Urinary bladder (tissue), 4 donors: Measurements from ENCODE around the gene ADCY3. TPM values are rescaled to one million over a fixed set of nuclear protein-coding genes. Genes with fewer than 3 reads are reported as not detected.

Experiments
- DNase-seq: peaks from one replicate; pipeline ENCODE4 v3.0.0-alpha.2; 2015; ENCODE audit errors: extremely low spot score
- H3K27ac ChIP-seq: one replicate; pipeline ENCODE4 v1.5.1; 2013; ENCODE audit warnings: low read depth, mild to moderate bottlenecking, moderate library complexity
- H3K36me3 ChIP-seq: one replicate; pipeline ENCODE4 v1.6.1; 2013; ENCODE audit warnings: mild to moderate bottlenecking, moderate library complexity; ENCODE audit not compliant: insufficient read depth
- H3K4me1 ChIP-seq: one replicate; pipeline ENCODE4 v1.6.1; 2013; ENCODE audit warnings: mild to moderate bottlenecking, moderate library complexity; ENCODE audit not compliant: insufficient read depth
- H3K4me3 ChIP-seq: one replicate; pipeline ENCODE4 v1.5.1; 2013; ENCODE audit warnings: low read depth, low read length
- WGBS: extraction: QIAGEN DNeasy Blood & Tissue Kit; methylation state at CpG from one replicate; pipeline ENCODE4 v1.1.7; 2013; 5-methylcytosine and 5-hydroxymethylcytosine counted together
- polyA plus RNA-seq: library from polyadenylated mRNA; stranded (reverse); fragments of 200-250 nt; gene quantifications from one replicate; pipeline ENCODE4 v1.2.3, GENCODE V29; 2013
- total RNA-seq: library from RNA; depleted of rRNA; stranded (reverse); fragments of >200 nt; gene quantifications from one replicate; pipeline ENCODE4 v1.2.3, GENCODE V29; 2014
- donor health status: healthy with polysubstance abuse.
- donor health status: healthy.

Gene ADCY3
- total and polyA plus RNA-seq, 2 donors = 28.3 to 65.2 TPM

- H3K36me3 ChIP-seq = no peaks in the 10 kb centered on the region
- H3K4me1 ChIP-seq = no peaks in the 10 kb centered on the region
- WGBS = under 1% methylated on average over 74 of the region's 74 CpGs
- H3K4me3 ChIP-seq = peak within 1 kb of the TSS; percentile 62
- DNase-seq = peak; percentile 94
- peak within 1 kb of the TSS; percentile 99 for H3K27ac ChIP-seq
Observed at GRCh38 chr2:24792874-24793760, 126.9 kb downstream of the ADCY3 start, which contains the start of the genes CENPO and PTRHD1. Gene CENPO (plus strand): TSS chr2:24793425. CDS start chr2:24793920, 495 bp downstream. Gene PTRHD1 (minus strand): TSS chr2:24793391. CDS start chr2:24793377, 14 bp downstream.

DNA sequence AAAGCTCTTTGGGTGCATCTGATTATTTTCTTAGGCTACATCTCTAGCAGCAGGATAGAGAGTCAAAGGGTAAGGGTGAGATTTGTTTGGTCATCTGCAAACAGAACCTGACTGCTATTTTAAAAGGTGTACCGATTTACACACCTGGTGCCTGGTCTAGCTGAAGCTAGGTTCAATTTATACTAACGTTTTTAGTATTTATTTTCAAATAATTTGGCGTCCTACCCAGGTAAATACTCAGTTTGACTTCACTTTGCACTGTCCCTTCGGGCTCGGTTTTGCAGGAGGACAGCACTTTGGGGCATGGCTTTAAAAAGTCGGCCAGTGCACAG is 127.5 kb downstream of the ADCY3 start:
- peak overlapping the region; percentile 99 for H3K27ac ChIP-seq
- WGBS = 2% methylated on average over 6 of the region's 6 CpGs
- DNase-seq = no peak

GRCh38 chr2:24791452-24791851 is 128.6 kb downstream of the ADCY3 start:
- H3K4me3 ChIP-seq = no peak overlapping the region
- DNase-seq = no peak
- H3K36me3 ChIP-seq = no peaks in the 10 kb centered on the region
- 95% methylated on average over 5 of the region's 5 CpGs for WGBS
- H3K4me1 ChIP-seq = no peaks in the 10 kb centered on the region
- no peak overlapping the region for H3K27ac ChIP-seq

More for the DNA sequence above, 127.5 kb downstream of the ADCY3 start:
- Histone ChIP-seq H3K36me3 (no peaks in the 10 kb centered on the region), H3K4me3 (peak overlapping the region; percentile 62), H3K4me1 (no peaks in the 10 kb centered on the region)

- no peak for DNase-seq
- WGBS = 25% methylated on average over 3 of the region's 3 CpGs
- H3K36me3 ChIP-seq = no peaks in the 10 kb centered on the region
- H3K4me1 ChIP-seq = no peaks in the 10 kb centered on the region
- H3K27ac ChIP-seq = no peak overlapping the region
- H3K4me3 ChIP-seq = no peak overlapping the region
Observed at GRCh38 chr2:24788816-24789215, 131.2 kb downstream of the ADCY3 start.

DNA sequence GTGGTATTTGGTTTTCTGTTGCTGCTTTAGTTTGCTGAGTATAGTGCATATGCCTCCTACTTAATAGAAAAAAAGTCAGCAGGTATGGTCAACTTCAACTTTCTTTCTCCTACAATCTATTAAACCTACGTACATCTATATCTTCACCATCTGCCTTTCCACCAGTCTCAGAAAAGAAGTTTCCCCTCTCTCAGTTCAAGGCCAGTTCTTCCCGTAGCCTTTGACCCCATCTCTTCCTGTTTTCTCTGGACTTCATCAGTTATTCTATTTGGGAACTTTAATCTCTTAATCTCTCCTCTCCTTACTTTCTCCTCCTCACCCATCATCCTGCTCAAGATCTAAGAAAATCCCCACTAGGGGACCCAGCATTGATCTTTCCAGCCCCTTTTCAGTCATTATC is 132.5 kb downstream of the ADCY3 start:
- DNase-seq = no peak
- Histone ChIP-seq H3K27ac (no peak overlapping the region), H3K36me3 (no peaks in the 10 kb centered on the region), H3K4me3 (no peak overlapping the region), H3K4me1 (no peaks in the 10 kb centered on the region)
- 81% methylated on average over 2 of the region's 2 CpGs for WGBS

GRCh38 chr2:24785671-24786321 is 134.2 kb downstream of the ADCY3 start:
- Histone ChIP-seq H3K36me3 (no peaks in the 10 kb centered on the region), H3K4me1 (no peaks in the 10 kb centered on the region), H3K27ac (no peak overlapping the region), H3K4me3 (no peak overlapping the region)
- DNase-seq = no peak
- WGBS = 83% methylated on average over 6 of the region's 6 CpGs

- no peak overlapping the region for H3K4me3 ChIP-seq
- DNase-seq = no peak
- H3K27ac ChIP-seq = no peak overlapping the region
- no peaks in the 10 kb centered on the region for H3K4me1 ChIP-seq
- no peaks in the 10 kb centered on the region for H3K36me3 ChIP-seq
- 83% methylated on average over 3 of the region's 3 CpGs for WGBS
Observed at GRCh38 chr2:24783641-24784040, 136.4 kb downstream of the ADCY3 start.

- H3K27ac ChIP-seq = no peak overlapping the region
- 75% methylated on average over 2 of the region's 2 CpGs for WGBS
- H3K4me3 ChIP-seq = no peak overlapping the region
- H3K4me1 ChIP-seq = no peaks in the 10 kb centered on the region
- DNase-seq = no peak
- no peaks in the 10 kb centered on the region for H3K36me3 ChIP-seq
Observed at GRCh38 chr2:24779116-24779515, 140.9 kb downstream of the ADCY3 start.

GRCh38 chr2:24774373-24774772 is 145.7 kb downstream of the ADCY3 start:
- DNase-seq = no peak
- no peaks in the 10 kb centered on the region for H3K36me3 ChIP-seq
- WGBS = 63% methylated on average over 3 of the region's 3 CpGs

GRCh38 chr2:24771764-24772586 is 148.1 kb downstream of the ADCY3 start:
- no peaks in the 10 kb centered on the region for H3K36me3 ChIP-seq
- no peak overlapping the region for H3K4me3 ChIP-seq
- WGBS = 65% methylated on average over 5 of the region's 5 CpGs
- no peak for DNase-seq
- H3K27ac ChIP-seq = no peak overlapping the region
- no peaks in the 10 kb centered on the region for H3K4me1 ChIP-seq

More at GRCh38 chr2:24774373-24774772, 145.7 kb downstream of the ADCY3 start:
- Histone ChIP-seq H3K27ac (no peak overlapping the region), H3K4me1 (no peaks in the 10 kb centered on the region), H3K4me3 (no peak overlapping the region)

DNA sequence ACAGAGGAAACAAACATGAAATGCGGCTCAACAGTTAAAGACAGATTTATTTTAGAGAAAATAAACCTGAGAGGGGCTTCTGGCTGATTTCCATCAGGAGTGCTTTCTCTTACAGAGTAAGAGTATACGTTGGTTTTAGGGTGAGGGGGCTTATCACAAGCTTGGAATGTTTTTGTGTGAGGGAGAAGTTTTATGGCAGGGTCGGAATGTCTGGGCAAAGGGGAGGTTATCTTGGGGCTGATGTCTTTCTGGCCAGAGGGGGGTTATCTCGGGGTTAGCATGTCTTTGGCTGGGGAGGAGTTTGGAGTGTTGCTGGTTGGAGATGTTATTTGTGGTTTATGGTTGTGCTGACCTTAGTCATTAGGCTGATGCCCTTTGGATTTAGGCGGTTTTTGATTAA is 149.0 kb downstream of the ADCY3 start:
- H3K36me3 ChIP-seq = no peaks in the 10 kb centered on the region
- H3K4me3 ChIP-seq = no peak overlapping the region
- no peak for DNase-seq
- WGBS = 85% methylated on average over 5 of the region's 5 CpGs
- H3K27ac ChIP-seq = no peak overlapping the region
- no peaks in the 10 kb centered on the region for H3K4me1 ChIP-seq
